Ectodermal cell (in vitro differentiated cells): ENCODE results near the gene FZD2.

Experiments
- H3K27ac ChIP-seq: 2 replicates; pipeline ENCODE4 v1.7.0; 2013; ENCODE audit warnings: mild to moderate bottlenecking, low read depth, low read length; ENCODE audit not compliant: insufficient read depth, poor library complexity, severe bottlenecking
- H3K27me3 ChIP-seq: 2 replicates; pipeline ENCODE4 v1.7.0; 2013; ENCODE audit warnings: mild to moderate bottlenecking, low read length; ENCODE audit not compliant: insufficient read depth, control insufficient read depth, poor library complexity, severe bottlenecking
- H3K36me3 ChIP-seq: one replicate; pipeline ENCODE4 v1.7.0; 2013; ENCODE audit warnings: low read length; ENCODE audit not compliant: control insufficient read depth, insufficient read depth
- H3K4me1 ChIP-seq: one replicate; pipeline ENCODE4 v1.7.0; 2013; ENCODE audit warnings: low read length; ENCODE audit not compliant: control insufficient read depth, insufficient read depth
- H3K4me3 ChIP-seq: 2 replicates; pipeline ENCODE4 v1.7.0; 2013; ENCODE audit warnings: low read depth, low read length, control low read depth; ENCODE audit not compliant: insufficient read depth
- H3K9me3 ChIP-seq: 2 replicates; pipeline ENCODE4 v1.7.0; 2013; ENCODE audit warnings: mild to moderate bottlenecking, low read length, moderate library complexity; ENCODE audit not compliant: control insufficient read depth
- WGBS, 2 experiments: methylation state at CpG; one replicate each; pipeline ENCODE4 v1.1.7; 2013; ENCODE audit warnings: missing lambda C conversion rate in 2 of 2; 5-methylcytosine and 5-hydroxymethylcytosine counted together

FZD2 gene

DNA sequence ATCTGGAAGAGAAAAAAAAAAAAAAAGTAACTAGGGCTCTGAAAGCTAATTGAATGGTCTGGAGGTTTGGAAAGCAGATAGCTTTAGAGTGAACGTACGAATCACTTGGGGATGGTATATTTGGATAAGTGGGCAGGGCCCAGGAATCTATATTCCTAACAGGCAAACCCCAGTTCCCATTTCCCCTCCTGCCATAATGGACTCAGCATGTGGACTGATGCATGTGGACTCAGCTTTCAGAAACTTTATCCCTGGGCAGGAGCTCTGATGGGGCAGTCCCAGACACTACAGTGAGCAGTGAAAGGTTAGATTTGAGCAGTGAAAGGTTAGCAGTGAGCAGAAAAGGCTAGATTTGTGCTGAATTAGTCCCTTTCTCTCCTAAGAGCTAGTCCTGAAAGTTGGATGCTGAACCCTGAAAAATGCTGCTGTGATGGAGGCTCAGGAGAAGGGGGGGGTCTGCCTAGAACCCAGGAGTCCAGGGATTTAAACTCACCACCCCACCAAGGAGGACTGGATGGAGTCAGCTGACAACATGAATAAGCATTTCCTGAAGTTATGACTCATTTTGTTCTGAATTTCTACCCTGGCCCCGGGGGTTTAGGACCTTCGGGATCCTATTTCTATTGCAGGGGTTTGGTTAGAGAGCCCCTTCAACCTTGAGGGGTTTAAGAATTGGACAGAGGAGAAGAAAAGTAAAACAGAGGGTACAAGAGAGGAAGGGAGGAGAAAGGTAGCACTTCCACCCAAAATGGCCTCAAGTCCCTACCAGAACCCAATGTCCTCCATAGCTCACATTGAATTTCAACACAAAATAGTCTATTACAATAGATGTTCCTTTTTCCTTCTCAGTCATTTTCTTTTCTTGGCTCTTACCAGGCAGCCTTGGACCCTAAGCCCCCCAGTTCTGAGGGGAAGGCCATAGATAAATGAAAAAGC is 10.3 kb upstream of the FZD2 start:
- H3K4me1 ChIP-seq = peaks cover 74% of the 10 kb centered on the region

DNA sequence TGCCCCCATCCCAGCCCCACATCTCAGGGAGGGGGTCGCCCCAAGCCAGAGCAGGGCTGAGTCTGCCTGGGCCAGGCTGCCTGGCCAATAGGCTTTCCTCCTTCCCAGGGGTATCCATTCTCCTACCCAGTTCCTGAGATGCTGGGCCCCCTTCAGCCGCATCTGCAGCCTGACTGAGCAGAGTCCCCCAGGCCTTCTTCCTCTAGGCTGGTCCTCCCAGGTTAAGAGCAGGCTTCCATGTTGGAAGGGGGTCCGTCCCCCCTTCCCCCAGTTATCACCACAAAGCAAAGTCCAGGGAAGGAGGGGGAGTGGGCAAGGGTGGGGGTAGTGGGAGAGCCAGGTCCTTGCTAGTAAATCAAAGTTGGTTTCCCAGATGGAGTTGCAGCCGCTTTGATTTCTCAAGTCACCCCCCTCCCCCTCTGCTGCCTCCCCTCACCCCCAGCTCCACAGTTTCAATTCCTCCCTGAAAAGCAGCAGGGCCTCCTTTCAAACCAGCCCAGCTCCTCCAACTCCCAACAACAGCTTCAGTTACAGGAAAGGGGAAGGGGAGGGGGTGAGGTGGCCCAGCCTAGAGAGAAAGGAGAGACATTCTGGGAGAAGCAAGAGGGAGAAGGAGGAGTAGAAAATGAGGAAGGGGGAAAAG is 9.5 kb upstream of the FZD2 start:
- WGBS, 2 experiments = 21 to 25% methylated on average over 3 to 4 of the region's 4 CpGs
- Histone ChIP-seq H3K27me3 (no peaks in the 10 kb centered on the region), H3K36me3 (no peaks in the 10 kb centered on the region), H3K4me3 (no peak overlapping the region), H3K9me3 (no peaks in the 10 kb centered on the region), H3K4me1 (peaks cover 69% of the 10 kb centered on the region), H3K27ac (peak overlapping the region; percentile 65)

More for the DNA sequence above, 10.3 kb upstream of the FZD2 start:
- Histone ChIP-seq H3K36me3 (no peaks in the 10 kb centered on the region), H3K27me3 (no peaks in the 10 kb centered on the region), H3K27ac (peak overlapping the region; percentile 65), H3K4me3 (no peak overlapping the region), H3K9me3 (no peaks in the 10 kb centered on the region)
- WGBS, 2 experiments = 62 to 66% methylated on average over 4 of the region's 4 CpGs

DNA sequence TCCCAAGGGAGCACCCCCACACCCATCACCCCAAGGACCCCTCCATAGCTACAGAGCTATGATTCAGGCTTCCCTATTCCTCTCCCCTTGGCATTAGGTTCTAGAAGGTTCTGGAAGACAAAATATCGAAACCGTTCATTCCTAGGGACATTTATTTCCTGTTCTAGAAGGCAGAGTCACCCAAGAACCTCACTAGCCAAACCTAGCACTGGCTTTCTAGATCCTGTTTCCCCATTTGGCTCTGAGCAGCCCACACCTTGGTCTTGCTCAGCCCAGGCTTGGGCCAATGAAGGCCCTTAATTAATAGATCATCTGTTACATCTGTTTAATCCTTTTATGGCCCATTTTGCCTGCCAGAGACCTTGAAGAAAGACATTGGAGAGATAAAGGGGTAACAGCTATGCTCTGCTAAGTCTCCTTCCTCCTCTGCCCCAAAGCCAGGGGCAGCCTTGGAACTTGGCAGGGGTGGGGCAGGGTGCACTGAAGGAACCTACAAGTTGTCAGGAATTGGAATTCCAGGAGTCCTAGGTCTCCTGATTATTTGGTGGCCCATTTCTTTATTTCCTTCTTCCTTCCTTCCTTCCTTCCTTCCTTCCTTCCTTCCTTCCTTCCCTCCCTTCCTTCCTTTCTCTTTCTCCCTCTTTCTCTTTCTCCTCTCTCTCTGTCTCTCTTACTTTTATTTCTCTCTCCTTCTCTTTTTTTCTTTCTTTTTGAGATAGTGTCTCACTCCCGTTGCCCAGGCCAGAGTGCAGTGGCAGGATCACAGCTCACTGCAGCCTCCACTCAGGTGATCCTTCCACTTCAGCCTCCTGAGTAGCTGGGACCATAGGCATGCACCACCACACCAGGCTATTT is 8.7 kb upstream of the FZD2 start:
- no peaks in the 10 kb centered on the region for H3K36me3 ChIP-seq
- no peaks in the 10 kb centered on the region for H3K9me3 ChIP-seq
- peaks cover 61% of the 10 kb centered on the region for H3K4me1 ChIP-seq
- 88 to 95% methylated on average over 3 of the region's 3 CpGs for WGBS, 2 experiments
- H3K27ac ChIP-seq = no peak overlapping the region
- no peak overlapping the region for H3K4me3 ChIP-seq
- no peaks in the 10 kb centered on the region for H3K27me3 ChIP-seq

DNA sequence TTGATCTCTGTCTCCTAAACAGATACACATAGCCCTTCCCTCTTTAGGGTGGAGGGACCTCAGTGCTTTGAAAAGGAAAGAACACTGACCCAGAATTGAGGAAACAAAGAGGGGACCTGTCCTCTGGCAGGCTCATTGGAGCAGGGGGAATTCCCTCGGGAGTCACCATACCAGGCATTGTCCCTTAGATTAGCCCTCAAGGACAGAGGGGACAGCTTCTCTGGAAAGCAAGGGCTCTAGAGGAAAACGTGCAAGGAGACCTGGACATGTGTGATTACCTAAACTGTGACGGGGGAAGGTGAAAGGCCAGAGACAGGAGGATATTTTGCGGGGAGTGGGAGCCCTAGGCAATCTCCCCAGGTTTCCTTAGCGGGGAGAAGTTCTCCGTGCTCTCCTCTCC is 7.6 kb upstream of the FZD2 start:
- H3K27ac ChIP-seq = no peak overlapping the region
- H3K27me3 ChIP-seq = no peaks in the 10 kb centered on the region
- 55 to 58% methylated on average over 6 of the region's 6 CpGs for WGBS, 2 experiments
- no peaks in the 10 kb centered on the region for H3K36me3 ChIP-seq
- H3K9me3 ChIP-seq = no peaks in the 10 kb centered on the region
- peaks cover 50% of the 10 kb centered on the region for H3K4me1 ChIP-seq
- H3K4me3 ChIP-seq = no peak overlapping the region

DNA sequence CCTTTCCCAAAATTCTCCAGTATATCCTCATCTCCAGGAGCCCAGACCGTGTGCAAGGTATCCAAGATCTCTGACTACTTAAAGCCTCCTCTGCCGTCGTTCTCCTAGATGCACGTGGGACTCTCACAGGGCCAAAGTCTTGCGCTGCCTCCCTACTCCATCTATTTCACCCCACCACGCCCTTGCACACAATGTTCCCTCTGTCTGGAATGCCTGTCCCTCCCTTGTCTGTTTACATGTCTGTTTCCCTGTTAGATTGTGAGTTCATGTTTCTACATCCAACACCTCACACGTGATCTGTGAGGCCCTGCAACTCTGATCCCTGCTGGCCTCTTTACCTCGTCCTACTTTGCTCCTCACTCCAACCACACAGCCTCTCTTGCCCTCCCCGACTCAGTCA is 4.9 kb upstream of the FZD2 start:
- H3K27ac ChIP-seq = no peak overlapping the region

GRCh38 chr17:44555099-44555498 is 2.2 kb upstream of the FZD2 start:
- 43 to 44% methylated on average over 5 of the region's 5 CpGs for WGBS, 2 experiments
- H3K4me3 ChIP-seq = no peak overlapping the region
- H3K4me1 ChIP-seq = peaks cover 18% of the 10 kb centered on the region
- H3K27me3 ChIP-seq = no peaks in the 10 kb centered on the region
- no peaks in the 10 kb centered on the region for H3K36me3 ChIP-seq
- H3K9me3 ChIP-seq = no peaks in the 10 kb centered on the region
- peak overlapping the region; percentile 99 for H3K27ac ChIP-seq

More for the DNA sequence above, 4.9 kb upstream of the FZD2 start:
- Histone ChIP-seq H3K9me3 (no peaks in the 10 kb centered on the region), H3K4me1 (peaks cover 45% of the 10 kb centered on the region), H3K36me3 (no peaks in the 10 kb centered on the region), H3K4me3 (no peak overlapping the region), H3K27me3 (no peaks in the 10 kb centered on the region)
- WGBS, 2 experiments = 90 to 92% methylated on average over 9 of the region's 9 CpGs

GRCh38 chr17:44556166-44556831 is 985 bp upstream of the FZD2 start:
- Histone ChIP-seq H3K36me3 (no peaks in the 10 kb centered on the region), H3K27ac (peak overlapping the region; percentile 99), H3K9me3 (no peaks in the 10 kb centered on the region), H3K27me3 (no peaks in the 10 kb centered on the region), H3K4me1 (peaks cover 14% of the 10 kb centered on the region), H3K4me3 (peak overlapping the region; percentile 78)
- WGBS, 2 experiments = 0% methylated on average over 27 to 28 of the region's 28 CpGs

GRCh38 chr17:44557651-44558285 is 484 bp downstream of the FZD2 start:
- WGBS, 2 experiments = 0% methylated on average over 69 of the region's 69 CpGs
- Histone ChIP-seq H3K4me1 (peaks cover 19% of the 10 kb centered on the region), H3K27ac (peak overlapping the region; percentile 68), H3K4me3 (peak overlapping the region; percentile 78), H3K27me3 (no peaks in the 10 kb centered on the region), H3K36me3 (no peaks in the 10 kb centered on the region), H3K9me3 (no peaks in the 10 kb centered on the region)

DNA sequence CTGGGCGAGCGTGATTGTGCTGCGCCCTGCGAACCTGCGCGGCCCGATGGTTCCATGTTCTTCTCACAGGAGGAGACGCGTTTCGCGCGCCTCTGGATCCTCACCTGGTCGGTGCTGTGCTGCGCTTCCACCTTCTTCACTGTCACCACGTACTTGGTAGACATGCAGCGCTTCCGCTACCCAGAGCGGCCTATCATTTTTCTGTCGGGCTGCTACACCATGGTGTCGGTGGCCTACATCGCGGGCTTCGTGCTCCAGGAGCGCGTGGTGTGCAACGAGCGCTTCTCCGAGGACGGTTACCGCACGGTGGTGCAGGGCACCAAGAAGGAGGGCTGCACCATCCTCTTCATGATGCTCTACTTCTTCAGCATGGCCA is 1.0 kb downstream of the FZD2 start:
- 4 to 5% methylated on average over 31 of the region's 31 CpGs for WGBS, 2 experiments
- Histone ChIP-seq H3K9me3 (no peaks in the 10 kb centered on the region), H3K36me3 (no peaks in the 10 kb centered on the region), H3K4me3 (peak overlapping the region; percentile 78), H3K27me3 (no peaks in the 10 kb centered on the region), H3K27ac (peak overlapping the region; percentile 68), H3K4me1 (peaks cover 19% of the 10 kb centered on the region)
